Measurements from ENCODE around the gene ARHGEF4.

The ARHGEF4 gene

DNA sequence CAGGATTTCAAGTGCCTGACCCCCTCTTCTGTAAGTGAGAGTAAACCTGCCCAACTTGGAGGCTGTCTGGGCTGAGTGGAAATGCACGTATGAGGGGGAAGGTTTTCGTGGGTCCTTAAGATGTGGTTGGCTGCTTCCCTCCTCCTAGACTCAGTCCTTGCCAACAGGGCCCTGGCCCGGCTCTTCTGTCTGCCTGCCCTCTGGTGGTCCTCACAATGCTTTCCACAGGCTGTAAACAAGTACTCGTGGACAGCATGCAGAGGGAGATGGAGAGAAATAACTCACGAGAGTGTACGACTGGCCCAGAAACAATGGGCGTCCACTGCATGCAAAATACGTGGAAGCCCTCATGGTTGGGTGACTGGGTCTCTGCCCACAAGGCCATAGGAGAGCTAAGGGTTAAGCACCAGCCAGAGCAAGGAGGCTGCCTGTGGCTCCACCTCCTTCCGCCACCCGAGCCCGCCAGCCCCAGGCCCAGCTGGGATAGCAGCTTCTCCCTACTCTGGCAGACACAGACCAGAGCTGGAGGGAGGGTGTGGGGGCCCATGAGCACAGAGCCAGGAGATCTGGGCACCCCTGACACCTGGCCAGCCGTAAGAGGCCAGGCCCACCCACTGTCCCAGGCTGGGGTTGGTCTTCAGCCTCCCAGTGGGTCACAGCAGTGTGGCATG, 17.0 kb upstream of the ARHGEF4 start:
- no peak for DNase-seq (ENCODE audit: low spot score)

GRCh38 chr2:130820279-130820861, 16.3 kb upstream of the ARHGEF4 start:
- no peak for FAIRE-seq
- no peak for DNase-seq (ENCODE audit: low spot score)

More for the DNA sequence above, 17.0 kb upstream of the ARHGEF4 start:
- no peak for FAIRE-seq

GRCh38 chr2:130821867-130822266, 14.8 kb upstream of the ARHGEF4 start:
- no peak for FAIRE-seq

GRCh38 chr2:130822766-130823165, 13.9 kb upstream of the ARHGEF4 start:
- FAIRE-seq (no peak), DNase-seq (ENCODE audit: low spot score) (no peak)

More at GRCh38 chr2:130821867-130822266, 14.8 kb upstream of the ARHGEF4 start:
- DNase-seq (ENCODE audit: low spot score), result no peak

- no peak for FAIRE-seq
- DNase-seq (ENCODE audit: low spot score), result no peak
These were observed 13.4 kb upstream of the ARHGEF4 start for GRCh38 chr2:130823171-130823885.

DNA sequence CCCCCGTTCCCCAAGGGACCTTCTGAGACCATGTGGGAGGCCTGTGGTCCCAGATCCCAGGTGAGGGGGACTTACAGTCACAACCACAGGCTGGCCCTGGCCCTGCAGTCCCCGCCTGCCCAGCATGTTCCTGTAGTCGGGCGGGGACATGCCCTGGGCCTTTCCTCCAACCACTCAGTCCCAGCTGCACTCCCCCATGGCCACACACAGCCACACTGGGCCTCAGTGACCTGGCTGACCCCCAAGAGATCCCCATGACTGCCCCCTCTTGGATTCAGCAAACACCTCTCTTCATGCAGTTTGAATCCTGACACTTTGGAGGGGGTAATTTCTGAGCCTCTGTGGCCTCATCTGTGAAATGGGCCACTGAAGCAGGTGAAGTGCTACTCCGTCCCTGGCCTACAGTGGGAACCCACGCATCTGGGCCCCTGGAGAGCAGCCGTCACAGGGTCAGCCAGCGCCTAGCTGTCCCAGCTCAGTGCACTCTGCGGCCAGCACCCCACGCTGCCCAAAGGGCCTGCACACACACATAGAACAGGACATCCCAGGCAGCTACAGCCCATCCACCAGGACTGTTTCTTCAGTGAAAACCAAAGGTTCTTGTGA, 12.7 kb upstream of the ARHGEF4 start:
- FAIRE-seq (no peak), DNase-seq (ENCODE audit: low spot score) (no peak)

GRCh38 chr2:130824492-130825061, 12.1 kb upstream of the ARHGEF4 start:
- peak; percentile 87 for DNase-seq (ENCODE audit: low spot score)
- FAIRE-seq, result peak; percentile 76

GRCh38 chr2:130825231-130825965, 11.3 kb upstream of the ARHGEF4 start:
- FAIRE-seq (no peak), DNase-seq (ENCODE audit: low spot score) (no peak)

- no peak for DNase-seq (ENCODE audit: low spot score)
- FAIRE-seq, result no peak
These were observed 10.8 kb upstream of the ARHGEF4 start for GRCh38 chr2:130825966-130826253.

DNA sequence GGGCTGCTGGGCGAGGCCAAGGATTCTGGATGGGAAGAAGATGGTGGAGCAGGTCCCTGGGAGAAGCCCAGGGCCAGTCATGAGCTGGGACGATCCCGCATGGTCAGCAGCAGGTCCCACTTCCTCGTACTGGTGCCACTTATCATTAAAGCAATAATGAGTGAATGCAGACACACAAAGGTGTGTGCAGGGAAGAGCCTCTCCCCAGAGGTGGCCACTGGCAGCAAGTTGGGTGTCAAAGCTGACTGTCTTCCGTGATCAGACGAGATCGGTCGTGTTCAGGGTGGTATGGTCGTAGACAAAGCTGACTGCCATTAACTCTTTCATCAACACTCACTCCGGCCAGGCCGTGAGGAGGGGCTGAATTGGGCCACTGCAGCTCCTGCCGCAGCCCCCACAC, 10.3 kb upstream of the ARHGEF4 start:
- FAIRE-seq (no peak), DNase-seq (ENCODE audit: low spot score) (no peak)

DNA sequence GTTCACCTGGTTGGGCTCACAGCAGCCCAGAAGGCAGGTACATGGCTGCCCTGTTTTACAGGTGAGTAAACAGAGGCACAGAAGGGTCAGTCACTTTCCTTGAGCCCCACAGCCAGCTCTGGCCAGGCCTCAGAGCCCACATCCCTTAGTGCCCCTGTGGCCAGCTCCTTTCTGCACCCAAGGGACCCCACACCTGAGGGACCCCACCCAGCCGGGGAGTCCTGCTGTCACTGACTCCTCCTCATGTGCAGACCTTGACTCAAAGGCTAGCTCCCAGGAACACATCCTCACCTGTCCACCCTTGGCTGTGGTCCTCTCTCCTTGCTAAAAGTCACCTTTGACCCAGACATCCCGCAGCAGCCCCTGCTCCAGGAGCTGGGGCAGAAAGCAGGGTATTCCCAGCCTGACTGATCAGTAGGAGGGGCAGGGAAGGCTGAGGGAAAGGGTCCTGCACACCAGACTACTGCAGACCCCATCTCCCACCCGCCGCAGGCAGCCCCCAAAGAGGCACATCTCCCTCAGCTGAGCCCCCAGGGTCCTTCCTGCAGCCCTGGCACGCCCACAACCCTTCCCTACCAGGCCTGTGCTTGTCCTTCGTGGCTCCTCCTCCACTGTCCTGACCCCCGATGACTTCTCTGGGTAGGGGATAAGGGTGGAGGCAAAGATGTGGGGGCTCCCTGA, 9.8 kb upstream of the ARHGEF4 start:
- DNase-seq (ENCODE audit: low spot score) (no peak), FAIRE-seq (no peak)

DNA sequence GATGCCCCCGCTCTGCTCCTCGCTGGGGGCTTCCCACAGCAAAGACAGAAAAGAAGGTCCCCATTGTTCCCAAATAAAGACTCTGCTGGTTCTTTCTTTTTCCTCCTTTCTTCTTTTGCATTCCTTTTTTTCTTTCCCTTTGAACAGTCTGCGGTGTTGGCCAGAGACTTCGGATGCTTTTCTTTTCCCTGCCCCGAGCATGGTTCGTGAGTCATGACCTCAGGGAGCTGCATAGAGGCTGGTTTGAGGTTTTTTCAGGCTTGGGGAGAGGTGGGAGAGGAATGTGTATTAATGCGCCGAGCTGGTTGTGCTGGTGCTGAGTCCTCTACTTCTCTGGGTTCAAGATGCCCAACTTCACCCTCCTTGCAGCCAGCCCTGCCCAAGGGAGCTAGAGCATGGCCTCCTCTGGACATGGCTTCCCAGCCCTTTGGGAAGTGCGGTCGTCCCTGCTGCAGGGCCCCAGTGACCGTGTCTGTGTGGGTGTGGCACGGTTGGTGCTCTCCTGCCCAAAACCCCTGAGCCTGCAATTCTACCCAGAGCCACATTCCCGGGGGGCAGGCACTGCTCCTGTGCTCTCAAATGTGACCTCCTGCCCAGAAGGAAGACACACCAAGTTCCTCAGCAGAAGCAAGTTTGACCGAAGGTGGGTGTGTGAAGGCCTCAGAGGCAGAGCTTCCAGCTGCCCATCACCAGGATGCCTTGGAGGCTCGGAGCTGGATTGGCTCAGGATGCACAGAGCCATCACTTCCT, 9.0 kb upstream of the ARHGEF4 start:
- FAIRE-seq (peak; percentile 73), DNase-seq (ENCODE audit: low spot score) (peak; percentile 63)

DNA sequence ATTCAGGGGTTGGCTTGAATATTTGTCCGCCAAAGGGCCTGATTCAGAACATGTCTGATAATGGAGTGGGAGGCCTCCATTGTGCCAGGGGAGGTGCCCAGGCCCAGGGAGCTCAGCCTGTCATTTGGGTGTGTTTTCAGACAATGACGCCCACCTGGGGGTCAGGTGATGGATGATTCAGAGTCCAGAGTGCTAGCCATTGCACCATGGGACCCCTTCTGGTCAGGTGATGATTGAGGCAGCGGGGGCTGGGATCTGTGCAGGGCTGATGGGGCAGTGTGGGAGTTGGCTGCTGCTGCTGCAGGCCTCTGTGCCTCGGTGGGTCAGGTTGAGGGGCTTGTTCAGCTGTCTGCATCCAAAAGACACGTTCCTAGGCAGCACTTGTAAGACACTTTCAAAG, 8.3 kb upstream of the ARHGEF4 start:
- FAIRE-seq (no peak), DNase-seq (ENCODE audit: low spot score) (no peak)

- DNase-seq (ENCODE audit: low spot score) (no peak), FAIRE-seq (no peak)
These were observed 7.7 kb upstream of the ARHGEF4 start for GRCh38 chr2:130829015-130829414.

- DNase-seq (ENCODE audit: low spot score) (no peak), FAIRE-seq (no peak)
These were observed 6.2 kb upstream of the ARHGEF4 start for GRCh38 chr2:130830538-130830937.

DNA sequence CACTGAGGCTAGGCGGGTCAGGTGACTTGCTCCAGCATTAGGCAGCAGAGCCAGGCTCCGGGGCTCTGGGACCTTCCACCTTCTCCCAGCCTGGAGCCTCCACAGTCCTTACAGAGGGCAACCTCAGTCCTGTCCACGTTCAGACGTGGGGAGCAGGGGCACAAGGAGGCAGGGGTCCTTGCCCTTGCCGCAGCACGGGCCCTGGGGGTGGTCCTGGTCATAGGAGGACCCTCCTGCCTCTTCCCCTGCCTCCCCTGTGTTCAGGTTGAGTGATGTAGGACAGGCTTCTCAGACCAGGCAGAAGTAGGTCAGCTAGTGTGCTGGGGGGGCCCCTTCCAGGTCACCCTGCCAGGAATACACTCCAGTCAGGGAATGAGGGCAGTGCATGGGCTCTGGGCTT, 5.4 kb upstream of the ARHGEF4 start:
- DNase-seq (ENCODE audit: low spot score), result no peak
- no peak for FAIRE-seq

GRCh38 chr2:130832296-130832940, 4.3 kb upstream of the ARHGEF4 start:
- no peak for DNase-seq (ENCODE audit: low spot score)
- FAIRE-seq, result no peak

- FAIRE-seq, result no peak
- no peak for DNase-seq (ENCODE audit: low spot score)
These were observed 2.4 kb upstream of the ARHGEF4 start for GRCh38 chr2:130834091-130834930.

Measured in RCC 7860 (cell line).